Measurements from ENCODE around the gene IER5. TPM values are rescaled to one million over a fixed set of nuclear protein-coding genes. Genes with fewer than 3 reads are reported as not detected.

IER5 gene
- total RNA-seq, 1 donor from 2014 or later = 32.0 TPM

GRCh38 chr1:181090641-181091126, 2.2 kb downstream of the IER5 start:
- no peaks in the 10 kb centered on the region for H3K27me3 ChIP-seq
- H3K27ac ChIP-seq = peak overlapping the region; percentile 90
- no peak for TF ChIP-seq CTCF (IDR thresholded peaks at IDR 0.05)
- DNase-seq (no peak), ATAC-seq (no peak)
- peak overlapping the region; percentile 88 for H3K4me3 ChIP-seq
- intact Hi-C loops (cut with DNase I) = loop anchor here (5.0 kb wide), 1 partner anchor 52 kb away; no protein-coding TSS in a partner anchor
- H3K36me3 ChIP-seq = peaks cover 11% of the 10 kb centered on the region
- no peaks in the 10 kb centered on the region for H3K9me3 ChIP-seq
- peaks cover 27% of the 10 kb centered on the region for H3K4me1 ChIP-seq

- DNase-seq (no peak), ATAC-seq (no peak)
- Histone ChIP-seq H3K27me3 (no peaks in the 10 kb centered on the region), H3K4me3 (peak overlapping the region; percentile 88), H3K27ac (peak overlapping the region; percentile 90), H3K36me3 (peaks cover 11% of the 10 kb centered on the region), H3K4me1 (peaks cover 33% of the 10 kb centered on the region), H3K9me3 (no peaks in the 10 kb centered on the region)
- TF ChIP-seq CTCF (IDR thresholded peaks at IDR 0.05) = no peak
- intact Hi-C loops (cut with DNase I) = loop anchor here (5.0 kb wide), 1 partner anchor 51 kb away; no protein-coding TSS in a partner anchor
Measured at GRCh38 chr1:181091309-181092040, 3.0 kb downstream of the IER5 start.

GRCh38 chr1:181092056-181092455, 3.6 kb downstream of the IER5 start:
- H3K9me3 ChIP-seq = no peaks in the 10 kb centered on the region
- peak overlapping the region; percentile 88 for H3K4me3 ChIP-seq
- intact Hi-C loops (cut with DNase I) = loop anchor here (5.0 kb wide), 1 partner anchor 50 kb away; no protein-coding TSS in a partner anchor
- ATAC-seq = no peak
- peaks cover 11% of the 10 kb centered on the region for H3K36me3 ChIP-seq
- H3K27ac ChIP-seq = no peak overlapping the region
- TF ChIP-seq CTCF (IDR thresholded peaks at IDR 0.05) = no peak
- H3K27me3 ChIP-seq = no peaks in the 10 kb centered on the region
- peaks cover 39% of the 10 kb centered on the region for H3K4me1 ChIP-seq
- no peak for DNase-seq

GRCh38 chr1:181092883-181093458, 4.5 kb downstream of the IER5 start:
- DNase-seq (no peak), ATAC-seq (no peak)
- H3K4me1 ChIP-seq = peaks cover 43% of the 10 kb centered on the region
- TF ChIP-seq CTCF (IDR thresholded peaks at IDR 0.05) = no peak
- H3K9me3 ChIP-seq = no peaks in the 10 kb centered on the region
- H3K27ac ChIP-seq = no peak overlapping the region
- no peak overlapping the region for H3K4me3 ChIP-seq
- intact Hi-C loops (cut with DNase I) = loop anchor here (5.0 kb wide), 1 partner anchor 49 kb away; no protein-coding TSS in a partner anchor
- no peaks in the 10 kb centered on the region for H3K27me3 ChIP-seq
- H3K36me3 ChIP-seq = peaks cover 11% of the 10 kb centered on the region

- H3K4me3 ChIP-seq = no peak overlapping the region
- intact Hi-C loops (cut with DNase I) = loop anchor here (5.0 kb wide), 1 partner anchor 48 kb away; no protein-coding TSS in a partner anchor
- peaks cover 55% of the 10 kb centered on the region for H3K4me1 ChIP-seq
- no peak overlapping the region for H3K27ac ChIP-seq
- TF ChIP-seq CTCF (IDR thresholded peaks at IDR 0.05) = no peak
- ATAC-seq (peak; percentile 67), DNase-seq (no peak)
- peaks cover 11% of the 10 kb centered on the region for H3K36me3 ChIP-seq
- no peaks in the 10 kb centered on the region for H3K9me3 ChIP-seq
- H3K27me3 ChIP-seq = no peaks in the 10 kb centered on the region
Measured at GRCh38 chr1:181094416-181095212, 6.1 kb downstream of the IER5 start.
